OCI-LY1 (cell line): ENCODE data around the gene SLC1A3.

Experiments
- H2AFZ ChIP-seq: fragments of 200-600 bp; sonication (generic), shearing (Covaris generic); 2 replicates; pipeline ENCODE4 v1.6.0; 2014; ENCODE audit warnings: antibody characterized with exemption, mild to moderate bottlenecking, low read length
- H3F3A ChIP-seq: fragments of 200-600 bp; sonication (generic), shearing (Covaris generic); 2 replicates; pipeline ENCODE4 v1.6.0; 2014; ENCODE audit warnings: mild to moderate bottlenecking, antibody characterized with exemption, low read length, moderate library complexity; ENCODE audit not compliant: insufficient read depth
- H3K27ac ChIP-seq: fragments of 200-600 bp; sonication (generic); 2 replicates; pipeline ENCODE4 v1.5.1; 2014; ENCODE audit warnings: low read length, mixed run types, mild to moderate bottlenecking, low read depth; ENCODE audit not compliant: poor library complexity, severe bottlenecking
- H3K27me3 ChIP-seq: fragments of 200-600 bp; sonication (generic); 2 replicates; pipeline ENCODE4 v1.6.0; 2014; ENCODE audit warnings: antibody characterized with exemption, mild to moderate bottlenecking, low read length, moderate library complexity; ENCODE audit not compliant: insufficient read depth
- H3K36me3 ChIP-seq: fragments of 200-600 bp; sonication (generic); 2 replicates; pipeline ENCODE4 v1.6.1; 2014; ENCODE audit warnings: mild to moderate bottlenecking, antibody characterized with exemption, low read length, moderate library complexity, mixed read lengths; ENCODE audit not compliant: insufficient read depth
- H3K4me1 ChIP-seq: fragments of 200-600 bp; sonication (generic); 2 replicates; pipeline ENCODE4 v1.5.1; 2014; ENCODE audit warnings: mild to moderate bottlenecking, low read length, moderate library complexity; ENCODE audit not compliant: insufficient read depth, severe bottlenecking
- H3K4me2 ChIP-seq: fragments of 200-600 bp; sonication (generic), shearing (Covaris generic); 2 replicates; pipeline ENCODE4 v1.6.1; 2014; ENCODE audit warnings: low read length
- H3K4me3 ChIP-seq: fragments of 200-600 bp; sonication (generic); 2 replicates; pipeline ENCODE4 v1.5.1; 2014; ENCODE audit warnings: low read length, low read depth, mild to moderate bottlenecking, mixed read lengths; ENCODE audit not compliant: poor library complexity, severe bottlenecking
- H3K79me2 ChIP-seq: fragments of 200-600 bp; shearing (Covaris generic); 2 replicates; pipeline ENCODE4 v1.6.1; 2016; ENCODE audit warnings: mixed run types, low read length, mixed read lengths; ENCODE audit not compliant: insufficient read depth
- H3K9ac ChIP-seq: fragments of 200-600 bp; sonication (generic), shearing (Covaris generic); 2 replicates; pipeline ENCODE4 v1.6.1; 2014; ENCODE audit warnings: mild to moderate bottlenecking, low read length, mixed read lengths
- H3K9me2 ChIP-seq: fragments of 200-600 bp; sonication (generic), shearing (Covaris generic); 2 replicates; pipeline ENCODE4 v1.6.1; 2014; ENCODE audit warnings: low read depth, mild to moderate bottlenecking, low read length, mixed read lengths
- H3K9me3 ChIP-seq: fragments of 200-600 bp; shearing (Covaris generic); 2 replicates; pipeline ENCODE4 v1.6.1; 2014; ENCODE audit warnings: low read length, mixed read lengths
- H4K20me1 ChIP-seq: fragments of 200-600 bp; sonication (generic), shearing (Covaris generic); 2 replicates; pipeline ENCODE4 v1.6.0; 2016; ENCODE audit warnings: mild to moderate bottlenecking, low read length; ENCODE audit not compliant: insufficient read depth
- EZH2 ChIP-seq: fragments of 200-600 bp; sonication (generic), shearing (Covaris generic); IDR thresholded peaks from 2 replicates; pipeline ENCODE4 v1.8.0; 2017; ENCODE audit warnings: borderline replicate concordance, mixed run types, mild to moderate bottlenecking, antibody characterized with exemption, low read length, moderate library complexity, mixed read lengths
- TF ChIP-seq, protein P1 (sequence below): fragments of 200-600 bp; sonication (generic), shearing (Covaris generic); IDR thresholded peaks from 2 replicates; pipeline ENCODE4 v1.5.1; 2017; ENCODE audit warnings: mild to moderate bottlenecking, antibody characterized with exemption, low read length, moderate library complexity, mixed read lengths

SLC1A3 gene

DNA sequence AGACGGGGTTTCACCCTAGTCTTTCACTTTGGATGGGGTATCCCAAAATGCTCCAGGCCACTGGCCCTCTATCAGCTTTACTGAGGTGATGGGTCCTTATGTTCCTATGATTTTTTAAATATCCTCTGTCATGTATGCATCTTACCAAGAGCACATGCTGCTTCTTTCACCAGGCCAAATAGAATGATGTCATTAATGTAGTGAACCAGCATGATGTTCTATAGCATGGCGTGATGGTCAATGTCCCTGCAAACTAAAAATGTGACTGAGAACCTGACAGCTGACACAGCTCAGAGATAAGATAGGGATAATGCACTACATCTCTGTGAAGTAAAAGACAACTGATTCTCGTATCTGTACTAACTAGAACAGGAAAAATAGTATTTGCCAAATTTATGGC is 103.6 kb downstream of the SLC1A3 start:
- no peaks in the 10 kb centered on the region for H3K4me1 ChIP-seq
- H4K20me1 ChIP-seq = no peaks in the 10 kb centered on the region
- H3K79me2 ChIP-seq = no peaks in the 10 kb centered on the region
- no peak overlapping the region for H3K4me2 ChIP-seq
- TF ChIP-seq EZH2 = no peak
- TF ChIP-seq, protein P1, sequence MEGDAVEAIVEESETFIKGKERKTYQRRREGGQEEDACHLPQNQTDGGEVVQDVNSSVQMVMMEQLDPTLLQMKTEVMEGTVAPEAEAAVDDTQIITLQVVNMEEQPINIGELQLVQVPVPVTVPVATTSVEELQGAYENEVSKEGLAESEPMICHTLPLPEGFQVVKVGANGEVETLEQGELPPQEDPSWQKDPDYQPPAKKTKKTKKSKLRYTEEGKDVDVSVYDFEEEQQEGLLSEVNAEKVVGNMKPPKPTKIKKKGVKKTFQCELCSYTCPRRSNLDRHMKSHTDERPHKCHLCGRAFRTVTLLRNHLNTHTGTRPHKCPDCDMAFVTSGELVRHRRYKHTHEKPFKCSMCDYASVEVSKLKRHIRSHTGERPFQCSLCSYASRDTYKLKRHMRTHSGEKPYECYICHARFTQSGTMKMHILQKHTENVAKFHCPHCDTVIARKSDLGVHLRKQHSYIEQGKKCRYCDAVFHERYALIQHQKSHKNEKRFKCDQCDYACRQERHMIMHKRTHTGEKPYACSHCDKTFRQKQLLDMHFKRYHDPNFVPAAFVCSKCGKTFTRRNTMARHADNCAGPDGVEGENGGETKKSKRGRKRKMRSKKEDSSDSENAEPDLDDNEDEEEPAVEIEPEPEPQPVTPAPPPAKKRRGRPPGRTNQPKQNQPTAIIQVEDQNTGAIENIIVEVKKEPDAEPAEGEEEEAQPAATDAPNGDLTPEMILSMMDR = no peak
- 0 out of 2 replicates have a peak, but pooled peaks cover 7% of the 10 kb centered on the region for H3K9me3 ChIP-seq
- H3K27ac ChIP-seq = no peak overlapping the region
- H3K9ac ChIP-seq = no peak overlapping the region
- no peaks in the 10 kb centered on the region for H3K27me3 ChIP-seq
- H3K9me2 ChIP-seq = no peaks in the 10 kb centered on the region
- no peak overlapping the region for H2AFZ ChIP-seq
- no peaks in the 10 kb centered on the region for H3F3A ChIP-seq
- H3K36me3 ChIP-seq = no peaks in the 10 kb centered on the region
- no peak overlapping the region for H3K4me3 ChIP-seq

DNA sequence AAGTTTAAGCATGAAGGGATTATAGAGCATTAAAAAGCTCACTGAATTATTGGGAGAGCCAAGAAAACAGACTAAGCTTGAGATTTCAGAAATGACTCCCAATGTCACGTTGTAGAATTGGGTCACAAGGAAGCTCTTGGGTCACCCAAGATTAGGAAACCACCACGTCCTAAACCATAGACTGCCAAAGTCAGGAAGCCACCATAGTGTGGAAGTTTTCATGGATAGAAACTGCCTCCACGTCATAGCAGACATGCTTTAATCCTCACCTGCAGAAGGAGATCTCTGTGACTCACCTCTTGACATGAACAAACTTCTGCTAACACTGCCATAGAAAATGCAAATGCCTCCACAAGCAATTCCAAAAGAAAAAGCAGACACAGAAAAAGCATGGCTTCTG is 106.3 kb downstream of the SLC1A3 start:
- H3K9me2 ChIP-seq = no peaks in the 10 kb centered on the region
- H3K4me3 ChIP-seq = no peak overlapping the region
- no peaks in the 10 kb centered on the region for H3K4me1 ChIP-seq
- TF ChIP-seq, protein P1 = no peak
- TF ChIP-seq EZH2 = no peak
- no peak overlapping the region for H3K4me2 ChIP-seq
- 0 out of 2 replicates have a peak, but pooled peaks cover 4% of the 10 kb centered on the region for H3K9me3 ChIP-seq
- H3F3A ChIP-seq = no peaks in the 10 kb centered on the region
- no peak overlapping the region for H3K27ac ChIP-seq
- H3K36me3 ChIP-seq = no peaks in the 10 kb centered on the region
- no peak overlapping the region for H2AFZ ChIP-seq
- no peaks in the 10 kb centered on the region for H3K27me3 ChIP-seq
- H3K9ac ChIP-seq = no peak overlapping the region
- H3K79me2 ChIP-seq = no peaks in the 10 kb centered on the region
- H4K20me1 ChIP-seq = no peaks in the 10 kb centered on the region

DNA sequence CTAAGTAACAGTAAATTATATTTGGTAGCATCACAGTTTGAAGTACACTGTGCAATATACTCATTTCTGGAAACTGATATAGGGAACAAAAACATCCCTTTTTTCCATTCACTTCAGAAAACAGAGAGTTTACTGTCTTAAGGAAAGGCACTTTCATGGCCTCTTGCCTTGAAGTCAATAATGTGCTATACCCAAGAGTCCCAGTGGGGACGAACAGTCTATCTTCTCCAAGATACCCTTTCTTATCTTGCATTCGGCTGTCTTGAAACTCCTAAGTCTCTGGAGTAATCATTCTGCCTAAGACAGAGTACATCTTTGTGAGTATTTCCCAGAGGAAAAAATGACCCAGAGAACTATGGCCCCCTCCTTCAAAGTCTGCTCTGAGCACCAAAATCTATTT is 107.1 kb downstream of the SLC1A3 start:
- TF ChIP-seq, protein P1 = no peak
- no peak for TF ChIP-seq EZH2
- H4K20me1 ChIP-seq = no peaks in the 10 kb centered on the region
- H3K4me2 ChIP-seq = no peak overlapping the region
- H3F3A ChIP-seq = no peaks in the 10 kb centered on the region
- no peak overlapping the region for H3K4me3 ChIP-seq
- no peaks in the 10 kb centered on the region for H3K36me3 ChIP-seq
- no peaks in the 10 kb centered on the region for H3K4me1 ChIP-seq
- no peaks in the 10 kb centered on the region for H3K9me3 ChIP-seq
- H2AFZ ChIP-seq = no peak overlapping the region
- no peak overlapping the region for H3K27ac ChIP-seq
- H3K9me2 ChIP-seq = no peaks in the 10 kb centered on the region
- H3K27me3 ChIP-seq = no peaks in the 10 kb centered on the region
- H3K9ac ChIP-seq = no peak overlapping the region
- H3K79me2 ChIP-seq = no peaks in the 10 kb centered on the region
